Stimulated activated CD8-positive, alpha-beta memory T cell treated with anti-CD3 and anti-CD28 coated beads, Interleukin-7, amount 100 ng/mL, for 24 hours (primary cell): ENCODE data around the gene UQCRQ.
"Not testable (repeated sequence)": the region's sequence is repeated elsewhere in the genome, so short reads cannot be mapped to it uniquely, and the experiment has no call there.

Experiments used
- DNase-seq: peaks from one replicate; pipeline ENCODE4 v3.0.0-alpha.2; 2020; ENCODE audit warnings: low read depth

The UQCRQ gene

GRCh38 chr5:132832612-132833011 is 33.8 kb upstream of the UQCRQ start:
- no peak for DNase-seq

GRCh38 chr5:132834057-132834456 is 32.4 kb upstream of the UQCRQ start:
- DNase-seq = no peak

GRCh38 chr5:132836852-132837251 is 29.6 kb upstream of the UQCRQ start:
- DNase-seq = no peak

- DNase-seq = no peak
Measured at GRCh38 chr5:132837868-132838267, 28.6 kb upstream of the UQCRQ start.

- no peak for DNase-seq
Measured at GRCh38 chr5:132838516-132839282, 27.7 kb upstream of the UQCRQ start.

GRCh38 chr5:132839426-132840301 is 26.8 kb upstream of the UQCRQ start:
- no peak for DNase-seq

GRCh38 chr5:132840313-132840712 is 26.1 kb upstream of the UQCRQ start:
- DNase-seq = no peak

- DNase-seq = no peak
Measured at GRCh38 chr5:132840896-132841295, 25.5 kb upstream of the UQCRQ start.

GRCh38 chr5:132841305-132841704 is 25.1 kb upstream of the UQCRQ start:
- DNase-seq = no peak

GRCh38 chr5:132848270-132848669 is 18.2 kb upstream of the UQCRQ start:
- DNase-seq = no peak

GRCh38 chr5:132849347-132849746 is 17.1 kb upstream of the UQCRQ start:
- no peak for DNase-seq

- DNase-seq = no peak
Measured at GRCh38 chr5:132850066-132850465, 16.4 kb upstream of the UQCRQ start.

GRCh38 chr5:132853323-132853722 is 13.1 kb upstream of the UQCRQ start:
- DNase-seq = no peak

GRCh38 chr5:132853790-132854189 is 12.7 kb upstream of the UQCRQ start:
- no peak for DNase-seq

GRCh38 chr5:132854301-132854700 is 12.1 kb upstream of the UQCRQ start:
- no peak for DNase-seq

GRCh38 chr5:132854992-132855391 is 11.4 kb upstream of the UQCRQ start:
- not testable (repeated sequence) for DNase-seq

- no peak for DNase-seq
Measured at GRCh38 chr5:132856011-132856410, 10.4 kb upstream of the UQCRQ start.

- no peak for DNase-seq
Measured at GRCh38 chr5:132859889-132860437, 6.5 kb upstream of the UQCRQ start.

GRCh38 chr5:132860742-132861141 is 5.7 kb upstream of the UQCRQ start:
- DNase-seq = no peak

GRCh38 chr5:132865668-132866341 is 637 bp upstream of the UQCRQ start:
- no peak for DNase-seq

GRCh38 chr5:132867046-132867451 is 607 bp downstream of the UQCRQ start:
- no peak for DNase-seq

- DNase-seq = no peak
Measured at GRCh38 chr5:132868754-132869153, 2.3 kb downstream of the UQCRQ start.
